IMR-90 (cell line): ENCODE measurements around the gene COL5A2. TPM values are rescaled to one million over a fixed set of nuclear protein-coding genes. Genes with fewer than 3 reads are reported as not detected.

Experiments
- ATAC-seq: fragments of 200-7000 bp; cut with Tn5 transposase; 2 replicates; pipeline ENCODE4 v1.9.1; 2020; ENCODE audit warnings: low read depth, mild to moderate bottlenecking, moderate library complexity
- BruUV-seq: library from RNA; stranded (reverse); fragments of 400-500 nt; replicated peaks from 2 replicates; lab custom pipeline; 2021; lab: Mats Ljungman, UMichigan
- CTCF ChIA-PET: fragments of 300-600 bp; formaldehyde crosslinking; extraction: SDS; loops from one replicate; lab custom pipeline; 2021; ENCODE audit warnings: antibody characterized with exemption; lab: Yijun Ruan, JAX
- POLR2A ChIA-PET: fragments of 300-600 bp; sonication (Branson Sonifier 250); formaldehyde crosslinking; loops from one replicate; lab custom pipeline; 2022; ENCODE audit warnings: antibody characterized with exemption; ENCODE audit not compliant: unreplicated experiment; lab: Charles Lee
- DNase-seq: peaks from one replicate; pipeline ENCODE4 v3.0.0; 2013
- H2AFZ ChIP-seq: replicated peaks from 2 replicates; pipeline ENCODE3; 2013; ENCODE audit warnings: low read length, mild to moderate bottlenecking; ENCODE audit not compliant: poor library complexity
- H2AK5ac ChIP-seq: 2 replicates; pipeline ENCODE4 v1.6.1; 2013; ENCODE audit warnings: low read depth, low read length, inconsistent platforms
- H2AK9ac ChIP-seq: replicated peaks from 2 replicates; pipeline ENCODE3; 2013; ENCODE audit warnings: mild to moderate bottlenecking, low read depth, low read length, moderate library complexity; ENCODE audit not compliant: poor library complexity
- H2BK120ac ChIP-seq: 2 replicates; pipeline ENCODE4 v1.6.1; 2013; ENCODE audit warnings: low read depth, low read length, inconsistent platforms
- H2BK15ac ChIP-seq: 3 replicates; pipeline ENCODE4 v1.6.1; 2013; ENCODE audit warnings: low read depth, low read length, inconsistent platforms
- H2BK20ac ChIP-seq: 2 replicates; pipeline ENCODE4 v1.6.1; 2013; ENCODE audit warnings: low read depth, mild to moderate bottlenecking, inconsistent platforms, low read length, moderate library complexity
- H2BK5ac ChIP-seq: 2 replicates; pipeline ENCODE4 v1.6.1; 2013; ENCODE audit warnings: mild to moderate bottlenecking, low read depth, low read length, inconsistent platforms; ENCODE audit not compliant: poor library complexity, severe bottlenecking
- H3K14ac ChIP-seq: replicated peaks from 2 replicates; pipeline ENCODE4 v1.6.1; 2013; ENCODE audit warnings: low read depth, low read length, inconsistent platforms
- H3K18ac ChIP-seq: 2 replicates; pipeline ENCODE4 v1.6.1; 2013; ENCODE audit warnings: low read depth, low read length, control low read depth
- H3K23ac ChIP-seq: 2 replicates; pipeline ENCODE4 v1.6.1; 2013; ENCODE audit warnings: low read depth, low read length, inconsistent platforms
- H3K27ac ChIP-seq: 2 replicates; pipeline ENCODE4 v1.5.1; 2013; ENCODE audit warnings: mild to moderate bottlenecking, control low read depth, low read length; ENCODE audit not compliant: insufficient read depth
- H3K27me3 ChIP-seq: 2 replicates; pipeline ENCODE4 v1.6.1; 2013; ENCODE audit warnings: low read length; ENCODE audit not compliant: control insufficient read depth, insufficient read depth
- H3K36me3 ChIP-seq: 2 replicates; pipeline ENCODE4 v1.6.1; 2013; ENCODE audit warnings: low read length, mixed read lengths; ENCODE audit not compliant: control insufficient read depth, insufficient read depth
- H3K4ac ChIP-seq: 2 replicates; pipeline ENCODE4 v1.6.1; 2013; ENCODE audit warnings: low read depth, low read length, inconsistent platforms
- H3K4me1 ChIP-seq: 2 replicates; pipeline ENCODE4 v1.6.1; 2013; ENCODE audit warnings: low read length, mixed read lengths; ENCODE audit not compliant: control insufficient read depth, insufficient read depth
- H3K4me2 ChIP-seq: 2 replicates; pipeline ENCODE4 v1.6.1; 2013; ENCODE audit warnings: low read depth, mild to moderate bottlenecking, control low read depth, low read length, moderate library complexity
- H3K4me3 ChIP-seq: 2 replicates; pipeline ENCODE4 v1.5.1; 2013; ENCODE audit warnings: low read depth, mild to moderate bottlenecking, control low read depth, low read length, moderate library complexity; ENCODE audit not compliant: insufficient read depth
- H3K56ac ChIP-seq: 2 replicates; pipeline ENCODE4 v1.6.1; 2013; ENCODE audit warnings: low read length, inconsistent platforms; ENCODE audit not compliant: insufficient read depth; ENCODE audit errors: extremely low read depth
- H3K79me1 ChIP-seq, 2 experiments: 2 replicates each; pipeline ENCODE4 v1.6.1; 2013; ENCODE audit warnings: low read length in 2 of 2, inconsistent platforms in 1 of 2, low read depth in 1 of 2
- H3K9ac ChIP-seq: 2 replicates; pipeline ENCODE4 v1.6.1; 2013; ENCODE audit warnings: low read depth, low read length, control low read depth
- H3K9me1 ChIP-seq: 2 replicates; pipeline ENCODE4 v1.6.1; 2013; ENCODE audit warnings: low read length, inconsistent platforms; ENCODE audit not compliant: insufficient read depth
- H3K9me3 ChIP-seq: 2 replicates; pipeline ENCODE4 v1.6.1; 2013; ENCODE audit warnings: low read length; ENCODE audit not compliant: control insufficient read depth, insufficient read depth
- H4K20me1 ChIP-seq: 2 replicates; pipeline ENCODE4 v1.6.1; 2013; ENCODE audit warnings: low read length, inconsistent platforms; ENCODE audit not compliant: insufficient read depth
- H4K5ac ChIP-seq: 2 replicates; pipeline ENCODE4 v1.6.1; 2013; ENCODE audit warnings: mild to moderate bottlenecking, low read depth, low read length, control low read depth
- H4K8ac ChIP-seq, 2 experiments: 2 replicates each; pipeline ENCODE4 v1.6.1; 2013; ENCODE audit warnings: low read depth in 2 of 2, low read length in 2 of 2, control low read depth in 1 of 2, inconsistent platforms in 1 of 2
- H4K91ac ChIP-seq: 2 replicates; pipeline ENCODE4 v1.6.1; 2013; ENCODE audit warnings: low read depth, low read length, inconsistent platforms; ENCODE audit not compliant: insufficient read depth
- BHLHE40 ChIP-seq: fragments of 150-350 bp; IDR thresholded peaks from 2 replicates; pipeline ENCODE4 v1.6.1; 2016; ENCODE audit warnings: mild to moderate bottlenecking, low read depth, low read length
- CEBPB ChIP-seq: IDR thresholded peaks from 2 replicates; pipeline ENCODE4 v1.6.1; 2012; ENCODE audit warnings: low read depth, low read length, improper control_type of control experiment
- CHD1 ChIP-seq: IDR thresholded peaks from 2 replicates; pipeline ENCODE4 v1.6.1; 2012; ENCODE audit warnings: low read depth, low read length, improper control_type of control experiment
- FOS ChIP-seq: fragments of 150-350 bp; IDR thresholded peaks from 2 replicates; pipeline ENCODE4 v1.6.1; 2016; ENCODE audit warnings: low read depth, low read length
- MAFK ChIP-seq: IDR thresholded peaks from 2 replicates; pipeline ENCODE4 v1.6.1; 2012; ENCODE audit warnings: low read depth, low read length, improper control_type of control experiment
- MAZ ChIP-seq: IDR thresholded peaks from 2 replicates; pipeline ENCODE4 v1.6.1; 2012; ENCODE audit warnings: low read depth, mild to moderate bottlenecking, low read length, improper control_type of control experiment, moderate library complexity, borderline replicate concordance
- NFE2L2 ChIP-seq: fragments of 150-350 bp; IDR thresholded peaks from 2 replicates; pipeline ENCODE4 v1.6.1; 2016; ENCODE audit warnings: low read depth, mild to moderate bottlenecking, low read length
- POLR2A ChIP-seq: IDR thresholded peaks from 2 replicates; pipeline ENCODE4 v1.6.1; 2012; ENCODE audit warnings: mild to moderate bottlenecking, low read depth, low read length
- RAD21 ChIP-seq: IDR thresholded peaks from 2 replicates; pipeline ENCODE4 v1.6.1; 2012; ENCODE audit warnings: low read length, improper control_type of control experiment
- RCOR1 ChIP-seq: IDR thresholded peaks from 2 replicates; pipeline ENCODE4 v1.6.1; 2012; ENCODE audit warnings: mild to moderate bottlenecking, low read length, improper control_type of control experiment; ENCODE audit not compliant: insufficient replicate concordance
- RFX5 ChIP-seq: IDR thresholded peaks from 2 replicates; pipeline ENCODE4 v1.8.0; 2012; ENCODE audit warnings: low read depth, mild to moderate bottlenecking, low read length, moderate library complexity
- SMC3 ChIP-seq: fragments of 150-350 bp; IDR thresholded peaks from 2 replicates; pipeline ENCODE4 v1.6.1; 2016; ENCODE audit warnings: low read depth, mild to moderate bottlenecking, antibody characterized with exemption, low read length, moderate library complexity
- dilution Hi-C: fragments of 300-500 bp; cut with HindIII; formaldehyde crosslinking; loops from one replicate; pipeline ENCODE4 v1.14.3; 2018; ENCODE audit warnings: low sequenced_read_pairs; ENCODE audit not compliant: unreplicated experiment
- in situ Hi-C: fragments of 300-500 bp; cut with MboI; formaldehyde crosslinking; loops from 3 replicates; pipeline ENCODE4 v1.14.3; 2019; ENCODE audit warnings: low sequenced_read_pairs, inconsistent platforms, mixed read lengths
- intact Hi-C: fragments of 100-400 bp; cut with micrococcal nuclease; formaldehyde crosslinking; loops from 2 replicates; pipeline ENCODE4 v1.10.0; 2022
- polyA plus RNA-seq, 3 experiments: library from polyadenylated mRNA; depleted of rRNA; stranded (reverse); fragments of >200 nt; gene quantifications; 2 replicates each; pipeline ENCODE4 v1.2.3, GENCODE V29; 2012; ENCODE audit warnings: low replicate concordance in 1 of 3
- total RNA-seq: library from RNA; depleted of rRNA; stranded (reverse); fragments of >200 nt; gene quantifications from 2 replicates; pipeline ENCODE4 v1.2.3, GENCODE V29; 2012
- TF ChIP-seq, protein P1 (sequence below): fragments of 150-350 bp; IDR thresholded peaks from 2 replicates; pipeline ENCODE4 v1.6.1; 2016; ENCODE audit warnings: low read depth, mild to moderate bottlenecking, low read length, moderate library complexity, borderline replicate concordance
- TF ChIP-seq, protein P2 (sequence below): fragments of 150-350 bp; IDR thresholded peaks from 2 replicates; pipeline ENCODE4 v1.6.1; 2017; ENCODE audit warnings: mild to moderate bottlenecking, antibody characterized with exemption, low read length, low read depth
- TF ChIP-seq, protein P3 (sequence below): conservative IDR thresholded peaks from 2 replicates; pipeline ENCODE4 v1.5.1; 2012; ENCODE audit warnings: mild to moderate bottlenecking, low read depth, low read length, improper control_type of control experiment

The COL5A2 gene
- total and polyA plus RNA-seq, 2 of the 4 experiments (the other 2 are of a cell fraction): 181 to 257 TPM

DNA sequence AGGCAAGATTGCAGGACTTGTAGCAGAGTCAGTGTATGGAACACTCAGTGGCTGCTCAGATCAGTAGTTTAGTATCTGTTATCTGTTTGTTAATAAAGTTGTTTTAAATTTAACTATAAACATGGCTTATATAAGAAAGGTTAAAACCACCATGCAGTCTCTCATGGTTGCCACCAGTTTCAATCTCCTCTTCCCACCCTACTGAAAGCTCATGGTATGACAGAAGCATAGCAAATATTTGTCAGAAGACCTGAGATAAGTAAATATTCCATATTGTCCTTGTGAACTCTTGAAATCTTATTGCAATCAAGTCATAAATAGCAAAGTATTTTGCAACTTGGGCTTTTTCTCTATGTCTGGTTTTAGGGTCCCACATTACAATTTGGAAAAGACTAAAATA, 2.1 kb upstream of the COL5A2 start:
- no peak for ATAC-seq
- no peaks in the 10 kb centered on the region for H3K4me1 ChIP-seq

More for the DNA sequence above, 2.1 kb upstream of the COL5A2 start:
- no peak for TF ChIP-seq BHLHE40
- TF ChIP-seq MAZ: no peak
- no peak for TF ChIP-seq SMC3
- TF ChIP-seq, protein P1, sequence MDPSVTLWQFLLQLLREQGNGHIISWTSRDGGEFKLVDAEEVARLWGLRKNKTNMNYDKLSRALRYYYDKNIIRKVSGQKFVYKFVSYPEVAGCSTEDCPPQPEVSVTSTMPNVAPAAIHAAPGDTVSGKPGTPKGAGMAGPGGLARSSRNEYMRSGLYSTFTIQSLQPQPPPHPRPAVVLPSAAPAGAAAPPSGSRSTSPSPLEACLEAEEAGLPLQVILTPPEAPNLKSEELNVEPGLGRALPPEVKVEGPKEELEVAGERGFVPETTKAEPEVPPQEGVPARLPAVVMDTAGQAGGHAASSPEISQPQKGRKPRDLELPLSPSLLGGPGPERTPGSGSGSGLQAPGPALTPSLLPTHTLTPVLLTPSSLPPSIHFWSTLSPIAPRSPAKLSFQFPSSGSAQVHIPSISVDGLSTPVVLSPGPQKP: no peak
- no peak for TF ChIP-seq FOS
- TF ChIP-seq, protein P2, sequence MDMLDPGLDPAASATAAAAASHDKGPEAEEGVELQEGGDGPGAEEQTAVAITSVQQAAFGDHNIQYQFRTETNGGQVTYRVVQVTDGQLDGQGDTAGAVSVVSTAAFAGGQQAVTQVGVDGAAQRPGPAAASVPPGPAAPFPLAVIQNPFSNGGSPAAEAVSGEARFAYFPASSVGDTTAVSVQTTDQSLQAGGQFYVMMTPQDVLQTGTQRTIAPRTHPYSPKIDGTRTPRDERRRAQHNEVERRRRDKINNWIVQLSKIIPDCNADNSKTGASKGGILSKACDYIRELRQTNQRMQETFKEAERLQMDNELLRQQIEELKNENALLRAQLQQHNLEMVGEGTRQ: no peak
- no peak for TF ChIP-seq MAFK
- no peak for TF ChIP-seq CEBPB
- TF ChIP-seq, protein P3, sequence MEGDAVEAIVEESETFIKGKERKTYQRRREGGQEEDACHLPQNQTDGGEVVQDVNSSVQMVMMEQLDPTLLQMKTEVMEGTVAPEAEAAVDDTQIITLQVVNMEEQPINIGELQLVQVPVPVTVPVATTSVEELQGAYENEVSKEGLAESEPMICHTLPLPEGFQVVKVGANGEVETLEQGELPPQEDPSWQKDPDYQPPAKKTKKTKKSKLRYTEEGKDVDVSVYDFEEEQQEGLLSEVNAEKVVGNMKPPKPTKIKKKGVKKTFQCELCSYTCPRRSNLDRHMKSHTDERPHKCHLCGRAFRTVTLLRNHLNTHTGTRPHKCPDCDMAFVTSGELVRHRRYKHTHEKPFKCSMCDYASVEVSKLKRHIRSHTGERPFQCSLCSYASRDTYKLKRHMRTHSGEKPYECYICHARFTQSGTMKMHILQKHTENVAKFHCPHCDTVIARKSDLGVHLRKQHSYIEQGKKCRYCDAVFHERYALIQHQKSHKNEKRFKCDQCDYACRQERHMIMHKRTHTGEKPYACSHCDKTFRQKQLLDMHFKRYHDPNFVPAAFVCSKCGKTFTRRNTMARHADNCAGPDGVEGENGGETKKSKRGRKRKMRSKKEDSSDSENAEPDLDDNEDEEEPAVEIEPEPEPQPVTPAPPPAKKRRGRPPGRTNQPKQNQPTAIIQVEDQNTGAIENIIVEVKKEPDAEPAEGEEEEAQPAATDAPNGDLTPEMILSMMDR: no peak
- TF ChIP-seq NFE2L2: no peak
- TF ChIP-seq RAD21: no peak
- no peak for TF ChIP-seq RFX5
- no peak for TF ChIP-seq POLR2A
- TF ChIP-seq RCOR1: no peak
- no peak for TF ChIP-seq CHD1
- Histone ChIP-seq H2BK15ac (no peak overlapping the region), H4K20me1 (no peaks in the 10 kb centered on the region), H3K27ac (no peak overlapping the region), H3K9me3 (no peaks in the 10 kb centered on the region), H4K91ac (no peak overlapping the region), H3K9ac (no peak overlapping the region), H3K36me3 (no peaks in the 10 kb centered on the region), H3K79me1 (peaks cover 5% of the 10 kb centered on the region in 2 experiments; a peak in 2 of 4 replicates), H3K4me3 (no peak overlapping the region), H2AK5ac (no peak overlapping the region), H2BK120ac (no peak overlapping the region; the same call in 1 of the 2 replicates), H3K23ac (no peak overlapping the region), H3K14ac (no peak overlapping the region), H4K5ac (no peak overlapping the region), H2AK9ac (no peak overlapping the region), H3K4me2 (no peak overlapping the region), H4K8ac (no peak overlapping the region), H2BK5ac (no peak overlapping the region), H3K27me3 (no peaks in the 10 kb centered on the region), H3K9me1 (no peaks in the 10 kb centered on the region), H2BK20ac (no peak overlapping the region), H2AFZ (no peak overlapping the region), H3K4ac (no peak overlapping the region), H3K18ac (0 out of 2 replicates have a peak overlapping the region, but pooled peaks have one; percentile 3), H3K56ac (no peak overlapping the region)
- dilution Hi-C loops: no loop called here
- CTCF ChIA-PET: no interaction called here
- DNase-seq: no peak
- no TSS peak for BruUV-seq
- POLR2A ChIA-PET: no interaction called here
- intact Hi-C loops: no loop called here
- in situ Hi-C loops: no loop called here
